Neural cell (in vitro differentiated cells): ENCODE measurements around the gene MAD2L1BP.

Experiments
- CTCF ChIP-seq: fragments of 450-650 bp; IDR thresholded peaks from 2 replicates; pipeline ENCODE4 v1.5.1; 2014; ENCODE audit warnings: antibody characterized with exemption, mild to moderate bottlenecking, moderate library complexity; ENCODE audit not compliant: poor library complexity, severe bottlenecking
- EP300 ChIP-seq: fragments of 450-650 bp; conservative IDR thresholded peaks from 2 replicates; pipeline ENCODE4 v1.6.1; 2014; ENCODE audit warnings: antibody characterized with exemption, mild to moderate bottlenecking, moderate library complexity; ENCODE audit not compliant: poor library complexity, severe bottlenecking
- EZH2 ChIP-seq: fragments of 200-600, 300-800 bp; shearing (Covaris generic), sonication (generic); IDR thresholded peaks from 2 replicates; pipeline ENCODE4 v1.6.1; 2014; ENCODE audit warnings: antibody characterized with exemption, low read length, borderline replicate concordance, mild to moderate bottlenecking; ENCODE audit not compliant: insufficient read depth, poor library complexity, severe bottlenecking
- MXI1 ChIP-seq: fragments of 450-650 bp; conservative IDR thresholded peaks from 2 replicates; pipeline ENCODE4 v1.6.1; 2014; ENCODE audit warnings: antibody characterized with exemption, mild to moderate bottlenecking; ENCODE audit not compliant: poor library complexity, severe bottlenecking
- POLR2AphosphoS5 ChIP-seq: IDR thresholded peaks from 2 replicates; pipeline ENCODE4 v1.6.1; 2012
- RAD21 ChIP-seq: fragments of 450-650 bp; conservative IDR thresholded peaks from 2 replicates; pipeline ENCODE4 v1.6.1; 2014; ENCODE audit warnings: antibody characterized with exemption, mild to moderate bottlenecking, moderate library complexity

- TF ChIP-seq CTCF (no peak), EZH2 (no peak), RAD21 (no peak), EP300 (no peak), MXI1 (no peak), POLR2AphosphoS5 (no peak)
These were observed 38.7 kb downstream of the MAD2L1BP start for GRCh38 chr6:43674291-43674690.
